Measurements from ENCODE around the gene RAB3B.

GRCh38 chr1:52003877-52004276 is 13.4 kb upstream of the RAB3B start:
- TF ChIP-seq CTCF (conservative IDR thresholded peaks at IDR 0.05; ENCODE audit: low read length), result no peak
- TF ChIP-seq EZH2phosphoT487 (IDR thresholded peaks at IDR 0.05; ENCODE audit: borderline replicate concordance), result no peak

Measured in Loucy (cell line).